GM21390 (cell line): ENCODE results near the gene RCVRN.
"Not testable (repeated sequence)": the region's sequence is repeated elsewhere in the genome, so short reads cannot be mapped to it uniquely, and the experiment has no call there.

ENCODE experiments used
- ATAC-seq: cut with Tn5 transposase; IDR thresholded peaks from one replicate; pipeline ENCODE4 v1.9.1; 2021; ENCODE audit not compliant: unreplicated experiment

Gene RCVRN

DNA sequence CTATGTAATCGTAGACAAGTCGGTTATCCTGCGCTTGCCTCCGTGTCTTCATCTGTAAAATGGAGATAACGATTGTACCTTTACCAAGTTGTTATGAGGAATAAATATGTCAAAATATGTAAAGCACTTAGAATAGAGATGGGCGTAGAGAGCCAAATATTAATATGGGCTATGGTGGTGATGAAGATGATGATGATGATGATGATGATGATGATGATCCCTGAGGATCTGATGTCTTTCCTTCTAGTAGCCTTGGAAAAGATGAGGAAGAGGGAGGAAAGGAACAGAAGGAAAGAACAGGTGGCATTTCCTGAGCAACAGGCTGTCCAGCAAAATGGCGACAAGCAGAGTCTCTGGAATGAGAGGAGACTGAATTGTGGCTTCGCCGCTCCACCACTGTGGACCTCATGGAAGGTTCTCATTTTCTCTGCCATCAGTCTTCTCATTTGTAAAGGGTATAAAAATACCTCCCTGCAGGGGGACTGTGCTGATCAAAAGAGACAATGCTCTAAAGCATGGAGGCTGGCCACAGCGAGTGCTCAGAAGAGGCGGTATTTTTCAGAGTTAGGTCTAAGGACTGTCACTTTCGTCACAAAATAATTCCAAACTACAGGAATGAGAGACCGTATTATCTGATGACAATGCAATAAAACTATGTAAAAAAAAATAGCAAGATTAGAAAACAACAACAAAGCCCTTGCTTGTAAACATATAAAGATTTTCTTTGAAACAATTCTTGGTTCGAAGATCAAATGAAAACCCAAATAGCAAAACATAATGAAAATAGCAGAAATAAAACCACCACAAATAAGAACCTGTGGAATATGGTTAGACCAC lies 17.2 kb upstream of the RCVRN start:
- ATAC-seq = no peak

DNA sequence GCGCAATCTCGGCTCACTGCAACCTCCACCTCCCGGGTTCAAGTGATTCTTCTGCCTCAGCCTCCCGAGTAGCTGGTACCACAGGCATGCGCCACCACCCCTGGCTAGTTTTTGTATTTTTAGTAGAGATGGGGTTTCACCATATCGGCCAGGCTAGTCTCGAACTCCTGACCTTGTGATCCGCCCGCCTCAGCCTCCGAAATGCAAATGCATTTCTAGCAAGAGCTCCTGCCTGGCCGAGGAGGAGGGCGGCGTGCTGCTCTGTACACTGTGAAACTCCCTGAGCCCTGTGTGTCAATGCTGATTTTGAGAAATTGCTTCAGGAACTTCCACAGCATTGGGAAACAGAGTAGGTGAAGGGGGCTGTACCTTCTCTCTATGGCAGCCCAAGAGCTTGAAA lies 16.1 kb upstream of the RCVRN start:
- ATAC-seq = not testable (repeated sequence)

DNA sequence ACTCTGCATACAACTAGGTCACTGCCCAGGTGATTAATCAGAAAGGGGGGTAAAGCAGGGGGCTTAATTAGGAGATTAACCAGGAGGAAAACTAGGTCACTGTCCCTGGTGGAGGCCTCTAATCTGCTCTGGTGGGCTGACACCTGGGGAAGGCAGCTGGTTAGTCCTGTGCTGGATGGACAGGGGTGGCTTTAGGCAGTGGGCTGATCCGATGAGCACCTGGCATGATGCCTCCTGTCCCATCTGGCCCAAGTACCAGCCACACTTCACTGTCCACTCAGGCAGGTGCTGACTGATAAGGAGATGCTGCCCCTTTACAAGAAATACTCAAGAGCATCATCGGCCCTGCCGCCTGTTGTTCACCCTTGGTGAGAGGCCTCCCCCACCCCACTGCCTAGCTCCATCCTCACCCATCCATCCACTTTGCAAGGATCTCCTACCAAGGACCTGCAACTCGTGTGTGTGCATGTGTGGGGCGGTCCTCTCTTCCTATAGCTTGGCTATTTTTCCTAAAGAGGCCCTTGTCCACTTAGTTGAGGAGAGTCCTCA lies 13.8 kb upstream of the RCVRN start:
- no peak for ATAC-seq

DNA sequence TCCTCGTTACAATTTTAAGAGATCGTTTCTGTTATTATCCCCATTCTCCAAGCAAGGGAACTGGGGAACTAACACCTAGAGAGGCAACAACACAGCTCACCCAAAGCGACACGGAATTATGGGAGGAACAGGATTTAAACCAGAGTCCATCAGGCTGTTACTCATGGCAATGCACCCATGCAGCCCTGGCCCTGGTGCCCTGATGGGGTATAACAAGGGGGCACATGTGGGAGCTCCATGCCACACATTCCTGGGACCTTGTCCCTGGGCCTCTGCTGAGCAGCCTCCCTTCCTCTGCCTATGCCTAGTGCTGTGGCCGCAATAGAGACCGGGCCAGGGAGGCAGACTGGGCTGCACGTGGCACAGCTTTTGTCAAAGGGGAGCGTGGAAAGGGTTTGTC lies 13.3 kb upstream of the RCVRN start:
- no peak for ATAC-seq

DNA sequence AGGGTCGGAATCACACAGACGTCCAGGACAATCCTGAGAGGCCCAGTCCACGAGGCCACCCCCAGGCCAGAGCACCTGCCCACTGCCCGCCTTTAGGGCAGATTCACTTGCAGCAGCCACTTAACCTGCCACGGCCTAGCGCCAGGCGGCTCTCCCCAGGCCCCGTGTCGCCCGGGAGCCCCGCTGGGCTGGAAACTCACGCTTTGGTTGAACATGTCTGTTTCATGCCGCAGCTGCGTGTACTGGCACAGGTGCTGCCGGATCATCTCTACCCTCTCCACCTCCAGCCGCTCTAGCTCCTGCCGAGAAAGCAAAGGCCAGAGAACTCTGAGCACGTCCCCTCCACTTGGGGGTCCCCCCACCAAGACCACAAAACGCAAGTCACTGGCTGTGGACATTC lies 12.7 kb upstream of the RCVRN start:
- no peak for ATAC-seq

DNA sequence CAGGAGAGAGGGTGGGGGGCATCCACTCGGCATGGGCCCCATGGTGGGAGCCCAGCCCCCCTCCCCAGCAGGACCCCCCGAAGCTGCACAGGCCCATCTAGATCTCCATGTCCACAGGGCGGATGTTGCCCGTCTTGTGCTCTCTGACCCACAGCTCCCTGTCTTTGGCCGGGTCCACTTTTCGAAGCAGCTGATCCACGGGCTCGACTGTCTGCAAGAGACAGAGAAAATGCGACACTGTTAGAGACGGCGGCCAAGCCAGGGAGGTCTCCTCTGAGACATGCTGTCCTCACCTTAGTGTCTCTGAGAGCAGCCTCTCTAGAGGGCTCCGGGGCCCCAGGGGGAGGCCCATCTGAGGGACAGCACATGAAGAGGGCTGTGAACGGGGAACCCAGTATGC lies 12.1 kb upstream of the RCVRN start:
- no peak for ATAC-seq

DNA sequence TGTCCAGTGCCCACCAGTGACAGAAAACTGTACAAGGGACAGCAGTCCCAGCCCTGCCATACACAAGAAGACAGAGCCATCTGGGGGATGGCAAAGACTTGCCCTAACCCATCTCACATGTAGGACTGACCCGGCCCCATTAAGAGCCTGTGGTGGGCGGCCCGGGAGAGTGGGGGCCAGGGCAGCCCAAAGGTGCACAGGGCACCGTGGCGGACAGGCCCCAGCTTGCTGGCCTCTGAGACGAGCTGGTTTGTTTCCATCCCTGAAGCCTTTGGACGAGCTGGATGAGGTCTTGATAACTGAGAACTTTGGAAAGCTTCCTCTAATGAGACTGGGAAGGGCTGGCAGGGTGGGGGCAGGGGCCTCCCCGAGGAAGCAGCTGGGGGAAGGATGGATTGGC lies 11.0 kb upstream of the RCVRN start:
- no peak for ATAC-seq

DNA sequence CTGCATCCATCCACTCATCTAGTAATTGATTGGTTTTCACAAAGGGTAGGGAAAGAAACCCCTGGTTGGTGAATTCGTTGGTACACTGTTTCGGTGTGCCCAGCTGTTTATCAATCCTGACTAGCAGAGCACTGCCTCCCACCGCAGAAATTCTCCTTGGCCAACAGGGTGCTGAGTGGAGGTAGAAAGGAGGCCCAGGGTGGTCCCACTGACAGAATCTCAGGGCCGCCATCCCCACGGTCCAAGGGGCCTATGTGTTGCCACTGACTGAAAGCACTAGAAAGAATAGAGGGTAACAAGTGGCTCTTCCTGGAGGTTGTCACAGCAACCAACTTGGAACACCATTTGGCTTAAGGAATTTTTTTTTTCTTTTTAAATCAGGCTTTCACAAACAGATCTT lies 8.4 kb upstream of the RCVRN start:
- ATAC-seq = no peak

DNA sequence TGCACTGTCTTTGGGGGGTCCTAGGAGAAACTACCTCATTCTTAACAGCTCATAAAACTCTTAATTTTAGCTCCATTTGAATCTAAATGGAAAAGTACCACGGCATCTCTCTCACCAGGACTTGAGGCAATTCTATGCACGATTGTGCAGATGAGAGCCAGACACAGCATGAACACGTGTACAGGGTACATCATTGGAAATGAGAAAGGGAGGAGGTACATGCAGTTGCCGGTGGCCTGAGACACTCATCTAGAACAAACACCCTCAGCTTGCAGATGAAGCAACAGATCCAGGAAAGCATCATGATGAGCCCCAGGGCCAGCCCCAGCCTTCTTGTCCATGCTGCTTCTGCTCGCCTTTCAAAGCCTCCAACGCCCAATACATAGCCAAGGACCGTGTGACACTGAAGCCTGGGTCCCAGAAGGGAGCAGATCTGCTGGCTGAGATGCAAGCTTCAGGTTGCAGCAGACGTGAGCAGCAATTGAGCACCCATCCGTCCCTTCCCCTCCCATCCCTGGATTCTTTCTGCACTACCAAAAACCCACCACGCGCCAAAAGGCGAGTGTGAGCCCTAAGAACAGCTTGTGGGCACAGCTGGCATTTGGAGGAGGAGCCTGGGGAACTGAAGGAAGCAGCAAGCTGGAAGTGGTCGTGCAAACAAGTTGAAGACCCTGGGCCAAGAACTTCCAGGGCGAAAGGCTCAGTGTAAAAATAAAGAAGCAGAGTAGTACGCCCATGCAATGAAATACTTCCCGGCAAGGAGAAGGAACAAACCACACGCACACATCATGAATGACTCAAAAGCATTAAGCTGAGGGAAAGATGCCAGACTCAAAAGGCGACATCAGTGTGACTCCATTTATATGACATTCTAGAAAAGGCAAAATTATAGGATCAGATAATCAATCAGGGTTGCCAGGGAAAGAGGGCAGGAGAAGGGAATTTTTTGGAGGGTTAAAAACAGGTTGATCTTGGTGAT lies 7.3 kb upstream of the RCVRN start:
- ATAC-seq = no peak

DNA sequence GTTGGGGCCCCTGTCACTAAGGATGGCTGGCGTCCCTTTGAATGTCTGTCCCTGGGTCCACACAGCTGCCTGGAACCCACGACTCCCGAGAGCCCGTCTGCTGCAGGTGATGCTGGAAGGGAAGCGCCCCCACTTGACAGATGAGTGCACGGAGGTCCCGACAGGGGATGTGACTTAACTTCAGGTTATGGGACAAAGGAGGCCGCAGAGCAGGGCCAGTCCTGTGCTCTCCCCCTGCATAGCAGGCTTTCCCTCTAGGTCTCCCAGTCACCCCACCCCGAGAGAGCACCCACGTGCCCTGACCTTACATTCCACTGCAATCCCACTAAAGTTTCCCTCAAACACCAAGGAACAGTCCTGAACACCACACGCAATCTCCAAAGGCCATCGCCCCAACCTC lies 6.0 kb upstream of the RCVRN start:
- no peak for ATAC-seq

DNA sequence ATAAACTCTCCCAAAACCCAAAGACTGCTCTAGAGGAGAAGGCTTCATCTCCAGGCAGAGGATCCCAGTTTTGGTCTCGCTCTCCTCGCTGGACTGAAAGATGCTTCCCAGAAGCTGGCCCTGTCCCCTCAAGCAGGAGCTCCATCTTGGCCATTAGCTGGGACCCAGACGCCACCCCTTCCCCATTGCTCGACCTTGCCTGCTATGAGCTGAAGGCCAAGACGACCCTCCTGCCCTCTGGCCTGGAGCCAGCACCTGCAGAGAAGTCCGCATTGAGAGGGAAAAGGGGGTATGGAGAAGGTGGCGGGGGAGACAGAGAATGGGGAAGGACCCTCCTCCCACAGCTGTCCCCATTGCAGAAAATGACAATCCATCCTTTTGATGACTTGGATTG lies 3.6 kb upstream of the RCVRN start:
- ATAC-seq = no peak

DNA sequence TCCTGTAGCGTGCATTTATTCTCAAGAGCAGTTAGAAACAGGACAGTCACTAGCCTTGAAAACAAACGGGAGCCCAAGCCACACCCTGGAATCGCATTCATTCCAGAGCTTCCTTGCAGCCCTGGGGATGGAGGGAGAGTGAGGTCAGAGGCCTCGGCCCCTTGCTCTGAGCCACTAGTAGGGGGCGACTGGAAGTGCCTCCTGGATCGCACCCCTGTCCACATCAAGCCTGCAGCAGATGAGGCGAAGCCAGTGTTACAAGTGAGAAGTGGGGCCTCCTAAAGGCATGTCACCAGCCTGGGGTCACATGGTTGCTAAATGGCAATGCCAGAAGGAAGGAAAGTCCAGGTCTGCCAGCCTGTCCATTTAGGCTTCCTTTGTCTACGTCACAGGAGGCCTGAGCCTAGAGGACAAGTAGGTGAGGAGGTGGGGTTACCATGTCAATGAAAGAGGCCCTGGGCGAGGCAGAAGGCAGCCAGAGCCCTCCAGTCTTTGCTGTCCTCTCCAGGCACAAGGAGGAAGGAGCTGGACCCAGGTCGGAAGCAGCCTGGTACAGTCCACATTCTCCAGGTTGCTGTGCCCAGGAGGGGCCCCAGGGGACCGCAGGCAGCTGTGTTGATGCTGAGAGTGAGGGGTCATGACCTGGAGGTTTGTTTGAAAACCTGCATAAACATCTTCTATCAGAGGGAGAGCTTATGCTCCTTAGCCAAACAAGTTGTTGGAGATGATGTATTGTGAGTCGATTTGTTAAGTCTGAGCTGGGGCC lies 3.0 kb upstream of the RCVRN start:
- no peak for ATAC-seq

DNA sequence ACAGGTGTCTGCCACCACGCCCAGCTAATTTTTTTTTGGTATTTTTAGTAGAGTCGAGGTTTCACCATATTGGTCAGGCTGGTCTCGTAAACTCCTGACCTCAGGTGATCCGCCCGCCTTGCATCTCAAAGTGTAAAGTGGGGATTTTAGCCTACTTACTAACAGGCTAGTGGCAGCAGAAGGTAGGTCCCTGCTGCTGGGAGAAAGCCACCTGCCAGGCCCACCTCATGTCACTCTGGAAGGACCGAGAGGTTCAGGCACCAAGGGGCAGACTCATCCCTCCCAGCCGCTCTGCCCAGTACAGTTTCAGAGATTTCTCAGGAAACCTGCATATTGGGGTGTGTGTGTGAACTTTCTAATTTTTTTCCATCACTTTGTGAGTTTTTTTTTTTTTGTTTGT lies 2.1 kb upstream of the RCVRN start:
- ATAC-seq = no peak

DNA sequence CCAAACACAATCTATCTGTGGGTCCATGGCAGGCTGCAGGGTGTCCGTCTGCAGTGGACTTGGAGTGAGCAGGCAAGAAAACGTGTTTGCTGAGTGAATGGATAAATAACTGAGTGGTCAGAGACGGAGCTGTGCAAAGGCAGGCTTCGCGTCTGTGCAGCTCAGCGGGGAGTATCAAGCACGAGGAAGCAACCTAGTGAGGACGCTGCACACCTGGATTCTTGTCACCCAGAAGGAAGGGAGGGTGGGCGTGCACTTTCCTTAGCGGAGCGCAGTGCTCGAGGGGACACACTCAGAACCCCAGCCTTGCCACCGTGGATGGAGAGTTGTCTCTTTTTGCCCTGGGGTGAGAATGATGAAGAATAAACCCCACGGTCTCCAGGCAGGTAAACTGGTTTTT lies 1.5 kb upstream of the RCVRN start:
- no peak for ATAC-seq

DNA sequence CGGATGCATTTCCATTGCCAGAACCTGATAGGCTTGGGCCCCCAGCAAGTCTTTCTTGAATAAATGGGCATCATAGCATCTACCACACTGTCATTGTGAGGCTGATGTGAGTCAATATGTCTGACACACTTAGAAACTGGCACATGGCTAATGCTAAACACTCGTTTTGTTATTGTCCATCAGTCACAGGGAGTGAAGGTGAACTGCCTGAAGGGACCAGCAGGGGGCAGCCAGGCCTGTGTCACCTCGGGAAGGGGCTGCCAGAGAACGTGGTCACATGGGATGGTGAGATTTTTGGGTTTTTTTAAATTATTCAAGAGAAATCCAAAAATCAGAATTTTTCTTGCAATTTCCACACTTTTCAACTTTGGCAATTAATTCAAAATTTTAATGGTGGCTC lies 831 bp upstream of the RCVRN start:
- no peak for ATAC-seq

DNA sequence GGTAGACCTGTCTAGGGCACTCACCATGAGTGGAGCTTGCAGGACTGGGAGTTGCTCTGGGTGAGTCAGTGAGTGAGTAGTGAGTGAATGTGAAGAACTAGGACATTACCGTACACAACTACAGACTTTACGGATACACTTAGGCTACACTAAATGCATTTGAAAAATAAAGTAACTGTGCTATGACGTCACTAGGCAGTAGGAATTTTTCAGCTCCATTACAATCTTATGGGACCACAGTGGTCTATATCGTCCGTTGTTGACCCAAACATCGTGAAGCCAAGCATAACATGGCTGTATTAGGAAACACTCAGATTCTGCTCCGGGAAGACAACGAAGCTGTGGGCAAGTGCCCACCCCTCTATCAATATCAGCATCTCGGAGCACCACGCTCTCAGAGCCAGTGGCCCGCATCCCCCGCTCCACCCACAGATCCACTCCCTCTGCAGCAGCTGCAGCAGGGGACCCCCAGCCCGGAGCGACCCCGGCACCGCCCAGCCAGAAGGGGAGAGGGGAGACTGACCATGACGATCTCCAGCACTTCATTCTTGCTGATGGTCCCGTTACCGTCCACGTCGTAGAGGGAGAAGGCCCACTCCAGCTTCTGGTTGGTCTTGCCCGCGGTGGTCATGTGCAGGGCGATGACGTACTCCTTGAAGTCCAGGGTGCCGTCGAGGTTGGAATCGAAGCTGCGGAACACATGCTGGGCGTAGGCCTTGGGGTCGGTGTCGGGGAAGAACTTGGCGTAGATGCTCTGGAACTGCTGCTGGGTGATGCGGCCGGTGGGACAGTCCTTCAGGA lies 594 bp downstream of the RCVRN start:
- no peak for ATAC-seq

DNA sequence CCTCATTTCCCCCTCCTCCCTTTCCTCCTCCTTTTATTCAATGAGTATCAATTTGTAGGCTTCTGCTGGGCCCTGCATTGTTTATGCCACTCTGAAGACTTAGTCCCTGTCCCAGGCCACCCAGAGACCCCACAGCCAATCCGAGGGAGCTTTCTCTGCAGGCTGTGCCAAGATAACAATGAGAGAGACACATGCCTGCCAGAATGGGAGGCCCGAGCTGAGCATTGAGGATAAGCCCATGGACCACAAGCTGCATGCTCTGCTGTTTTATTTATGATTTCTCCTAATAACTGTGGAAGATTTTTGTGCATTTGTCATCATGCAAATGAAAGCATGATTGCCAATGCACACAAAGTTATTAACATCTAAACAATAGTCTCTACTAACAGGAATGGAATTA lies 3.0 kb downstream of the RCVRN start:
- no peak for ATAC-seq

DNA sequence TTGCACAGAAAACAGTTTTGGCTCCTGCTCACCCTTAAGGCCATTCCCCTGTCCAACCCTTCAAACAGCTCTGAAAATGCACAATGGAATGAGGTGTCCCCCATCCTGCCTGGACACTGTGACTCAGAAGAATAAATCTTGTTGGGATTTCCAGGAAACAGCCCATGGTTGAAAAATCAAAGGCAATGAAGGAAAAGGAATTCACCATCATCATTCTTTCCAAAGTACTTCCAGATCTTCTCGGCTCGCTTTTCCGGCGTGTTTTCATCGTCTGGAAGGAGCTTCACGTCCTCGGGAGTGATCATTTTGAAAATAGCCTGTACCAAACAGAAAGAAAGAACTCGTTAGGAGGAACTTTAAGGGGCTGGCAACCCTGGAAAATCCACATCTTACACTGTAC lies 4.3 kb downstream of the RCVRN start:
- no peak for ATAC-seq

DNA sequence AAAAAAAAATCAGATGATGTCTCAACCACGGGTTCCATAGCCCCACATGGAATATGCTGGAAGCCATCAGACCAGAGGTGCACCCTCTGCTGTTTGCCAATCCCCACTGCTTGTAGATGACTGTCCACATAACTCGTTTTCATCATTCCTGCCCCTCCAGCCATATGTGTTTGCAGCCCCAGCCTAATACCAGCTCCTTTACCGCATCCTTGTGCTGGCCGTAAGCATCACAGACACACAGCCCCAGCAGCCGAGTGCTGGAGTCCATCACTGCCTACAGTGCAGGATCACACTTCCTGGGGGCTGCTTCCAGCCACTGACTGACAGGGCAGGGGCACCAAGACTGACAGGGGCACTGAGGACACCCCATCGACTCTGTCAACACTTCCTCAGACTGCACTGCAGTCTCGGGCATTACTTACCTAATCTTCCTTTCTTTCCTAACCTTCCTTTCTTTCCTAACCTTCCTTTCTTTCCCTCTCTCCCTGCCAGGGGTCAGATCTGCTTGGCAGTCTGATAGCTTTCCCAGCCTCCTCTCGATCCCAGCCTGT lies 5.0 kb downstream of the RCVRN start:
- ATAC-seq = no peak
